Measurements from ENCODE around the gene FOXD1. TPM values are rescaled to one million over a fixed set of nuclear protein-coding genes. Genes with fewer than 3 reads are reported as not detected.

FOXD1 gene
- total and polyA plus RNA-seq, 2 donors (not counting 3 experiments of a cell fraction or from before 2014, with no cell fraction given): 0.06 to 0.20 TPM

DNA sequence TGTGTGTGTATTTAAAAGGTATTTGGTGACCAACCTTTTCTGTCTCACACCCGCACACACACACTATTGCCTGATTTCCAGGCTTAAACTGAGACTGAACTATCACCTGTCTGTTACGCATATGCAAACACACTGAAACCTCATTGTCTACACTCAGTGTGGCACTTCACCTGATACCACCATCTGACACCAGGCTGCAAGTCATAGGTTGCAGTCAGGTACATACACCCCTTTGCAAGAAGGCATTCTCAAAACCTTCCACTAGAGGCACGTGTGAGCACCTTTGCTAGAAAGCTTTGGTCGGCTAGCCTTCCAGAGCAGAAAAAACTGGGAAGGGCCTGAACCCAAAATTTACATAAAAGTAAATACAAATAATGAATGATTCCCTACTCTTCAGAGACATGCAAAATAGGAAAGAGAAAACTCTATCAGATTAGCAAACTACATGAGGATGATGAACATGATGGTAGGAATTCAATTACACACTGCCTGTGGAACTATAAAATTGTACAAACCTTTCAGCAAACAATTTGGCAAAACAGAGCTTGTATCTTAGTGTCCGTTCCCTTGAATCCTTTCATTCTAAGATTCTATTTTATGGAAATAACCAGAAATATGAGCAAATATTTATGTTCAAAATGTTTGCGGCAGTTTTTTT is 5.9 kb upstream of the FOXD1 start:
- dilution Hi-C loops (cut with MboI; ENCODE audit: extremely low pct_ligation_motif_present, low sequenced_read_pairs): no loop called here
- Histone ChIP-seq H4K20me1 (replicated peaks; ENCODE audit: control insufficient read depth, extremely low read depth, insufficient read depth, low read length) (no peaks in the 10 kb centered on the region), H3K9me1 (replicated peaks; ENCODE audit: control insufficient read depth, extremely low read depth, insufficient read depth, low read length) (no peaks in the 10 kb centered on the region), H3K27me3 (ENCODE audit: control insufficient read depth in 2 of 2, insufficient read depth in 2 of 2, low read length in 2 of 2) (peaks cover 59 to 78% of the 10 kb centered on the region in 2 experiments), H3K9me3 (replicated peaks; ENCODE audit: control insufficient read depth, insufficient read depth, low read length) (no peaks in the 10 kb centered on the region), H3K4me1 (ENCODE audit: control insufficient read depth, extremely low read depth, insufficient read depth, low read length) (no peaks in the 10 kb centered on the region), H3K4me2 (ENCODE audit: insufficient read depth, low read length) (no peak overlapping the region), H3K27ac (ENCODE audit: insufficient read depth, low read depth, low read length) (no peak overlapping the region), H3K79me2 (ENCODE audit: control insufficient read depth, insufficient read depth, low read length) (no peaks in the 10 kb centered on the region), H2AFZ (ENCODE audit: low read depth, low read length) (no peak overlapping the region), H3K9ac (replicated peaks; ENCODE audit: extremely low read depth, insufficient read depth, low read length) (no peak overlapping the region), H3K4me3 (replicated peaks in 1 of 3; ENCODE audit: insufficient read depth in 1 of 3, low read depth in 1 of 3, low read length in 3 of 3) (no peak overlapping the region), H3K36me3 (ENCODE audit: control insufficient read depth in 2 of 2, extremely low read depth in 1 of 2, insufficient read depth in 2 of 2, low read length in 2 of 2) (no peaks in the 10 kb centered on the region)
- ChIA-PET POLR2A (no interaction called here), CTCF (interaction anchor here (0.5 to 3.1 kb wide), 35 partner anchors 8 to 370 kb away, joined by 3 to 48 read pairs (median 4); partner anchors contain the start of gene BTF3)
- DNase-seq (ENCODE audit: low read depth, low spot score) (peak; percentile 66), FAIRE-seq (peak; percentile 82)
- no TSS peak for BruUV-seq (replicated peaks)
- intact Hi-C loops (cut with micrococcal nuclease): loop anchor here (2.0 to 5.0 kb wide), 2 partner anchors 82 to 497 kb away; partner anchors contain the start of gene FCHO2
- TF ChIP-seq FOS (IDR thresholded peaks at IDR 0.05; ENCODE audit: borderline replicate concordance, insufficient read depth, low read length) (no peak), EZH2 (IDR thresholded peaks at IDR 0.05; ENCODE audit: borderline replicate concordance, low read depth, low read length, severe bottlenecking) (peak; percentile 65), MYC (IDR thresholded peaks at IDR 0.05; ENCODE audit: low read depth, low read length) (no peak), POLR2AphosphoS5 (IDR thresholded peaks at IDR 0.05; ENCODE audit: insufficient read depth, low read depth, low read length) (no peak), CTCF (IDR thresholded peaks at IDR 0.05; ENCODE audit: extremely low read depth in 1 of 2, insufficient read depth in 1 of 2, low read depth in 1 of 2, low read length in 2 of 2) (peak; percentile 68 to 74), GATA2 (IDR thresholded peaks at IDR 0.05; ENCODE audit: insufficient read depth, insufficient read length, low read depth, low read length) (no peak), JUN (IDR thresholded peaks at IDR 0.05; ENCODE audit: borderline replicate concordance, insufficient read depth, insufficient read length, low read depth) (no peak), POLR2A (IDR thresholded peaks at IDR 0.05; ENCODE audit: low read depth, low read length) (no peak)
- TF ChIP-seq, protein P1, sequence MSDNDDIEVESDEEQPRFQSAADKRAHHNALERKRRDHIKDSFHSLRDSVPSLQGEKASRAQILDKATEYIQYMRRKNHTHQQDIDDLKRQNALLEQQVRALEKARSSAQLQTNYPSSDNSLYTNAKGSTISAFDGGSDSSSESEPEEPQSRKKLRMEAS (IDR thresholded peaks at IDR 0.05; ENCODE audit: insufficient read depth, insufficient read length): no peak
